ENCODE results near the gene SCFD2.
A peak's percentile ranks its signal among the peaks of the same experiment; 100 is the strongest.
"Not testable (repeated sequence)": the region's sequence is repeated elsewhere in the genome, so short reads cannot be mapped to it uniquely, and the experiment has no call there.

SCFD2 gene

DNA sequence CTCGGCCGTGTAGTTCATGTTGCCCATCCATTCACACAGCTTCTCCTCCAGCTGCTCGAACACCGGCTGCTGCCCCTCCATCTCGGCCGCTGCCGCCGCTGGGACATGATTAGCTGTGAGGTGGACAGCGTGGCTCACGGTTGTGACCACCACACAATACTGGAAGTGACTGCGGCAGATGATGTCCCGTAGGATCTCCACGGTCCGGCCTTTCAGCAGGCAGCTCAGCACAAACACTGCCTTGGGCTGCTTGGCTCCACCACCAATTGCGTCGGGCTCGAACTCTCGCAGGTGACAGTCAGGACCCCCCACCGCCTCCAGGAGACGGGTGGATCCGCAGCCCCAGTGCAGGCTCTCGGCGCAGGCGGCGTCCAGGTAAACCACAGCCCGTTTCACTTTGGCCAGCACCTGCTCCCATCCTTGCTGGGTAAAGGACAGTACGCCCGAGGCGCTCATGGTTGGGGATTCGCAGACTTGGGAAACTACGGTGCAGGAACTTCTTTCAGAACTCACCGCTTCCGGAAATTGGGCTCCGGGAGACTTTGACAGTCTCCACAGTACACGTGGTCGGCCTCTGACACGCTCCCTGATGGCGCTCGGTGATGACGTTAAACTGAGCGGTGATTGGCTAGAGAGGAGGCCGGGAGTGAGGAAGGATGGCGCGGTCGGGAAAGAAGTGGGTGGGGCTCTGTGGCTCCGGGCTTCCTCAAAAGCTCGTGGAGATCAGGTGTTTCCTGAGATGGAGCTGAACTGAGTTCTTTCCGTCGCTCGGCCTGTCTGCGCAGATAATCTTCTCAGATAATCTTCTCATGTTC is at the start of gene SCFD2:
Gene SCFD2 (minus strand): TSS at position 576 of the 815 bp plus-strand sequence.
- FAIRE-seq = peak; percentile 91

DNA sequence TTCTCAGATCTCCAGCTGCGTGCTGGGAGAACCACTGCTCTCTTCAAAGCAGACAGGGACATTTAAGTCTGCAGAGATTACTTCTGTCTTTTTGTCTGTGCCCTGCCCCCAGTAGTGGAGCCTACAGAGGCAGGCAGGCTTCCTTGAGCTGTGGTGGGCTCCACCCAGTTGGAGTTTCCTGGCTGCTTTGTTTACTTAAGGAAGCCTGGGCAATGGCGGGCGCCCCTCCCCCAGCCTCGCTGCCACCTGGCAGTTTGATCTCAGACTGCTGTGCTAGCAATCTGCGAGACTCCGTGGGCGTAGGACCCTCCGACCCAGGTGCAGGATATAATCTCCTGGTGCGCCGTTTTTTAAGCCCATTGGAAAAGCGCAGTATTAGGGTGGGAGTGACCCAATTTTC is 43.6 kb upstream of the SCFD2 start:
- FAIRE-seq = not testable (repeated sequence)

DNA sequence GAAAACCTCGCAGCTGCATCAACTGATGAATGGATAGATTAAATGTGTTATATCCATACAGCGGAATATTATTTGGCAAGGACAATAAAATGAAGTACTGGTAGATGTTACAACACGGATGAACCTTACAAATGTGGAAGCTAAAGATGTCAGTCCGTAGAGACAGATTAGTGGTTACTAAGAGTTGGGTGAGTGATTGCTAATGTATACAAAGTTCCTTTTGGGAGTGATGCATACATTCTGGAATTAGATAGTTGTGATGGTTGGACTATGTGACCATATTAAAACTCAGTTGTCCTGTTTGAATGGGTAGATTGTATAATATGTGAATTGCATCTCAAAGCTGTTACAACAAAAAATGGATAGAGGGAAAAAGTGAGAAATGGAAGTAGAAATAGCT is 14.4 kb upstream of the SCFD2 start:
- FAIRE-seq = no peak

DNA sequence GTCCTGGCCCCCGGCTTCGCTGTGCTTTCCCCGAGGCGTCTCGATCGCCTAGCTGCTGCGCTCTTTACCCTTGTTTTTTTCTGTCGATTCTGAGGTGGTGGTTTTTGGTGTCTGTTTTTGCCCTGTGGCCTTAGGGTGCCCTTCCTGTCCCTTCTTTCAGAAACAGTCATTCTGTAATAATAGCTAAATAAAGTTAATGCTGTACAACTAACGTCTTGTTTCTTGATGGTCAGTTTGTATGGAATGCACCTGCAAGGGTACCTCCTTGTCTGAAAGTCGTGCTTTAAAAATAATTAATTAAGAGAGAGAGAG is 12.3 kb upstream of the SCFD2 start:
- no peak for FAIRE-seq

DNA sequence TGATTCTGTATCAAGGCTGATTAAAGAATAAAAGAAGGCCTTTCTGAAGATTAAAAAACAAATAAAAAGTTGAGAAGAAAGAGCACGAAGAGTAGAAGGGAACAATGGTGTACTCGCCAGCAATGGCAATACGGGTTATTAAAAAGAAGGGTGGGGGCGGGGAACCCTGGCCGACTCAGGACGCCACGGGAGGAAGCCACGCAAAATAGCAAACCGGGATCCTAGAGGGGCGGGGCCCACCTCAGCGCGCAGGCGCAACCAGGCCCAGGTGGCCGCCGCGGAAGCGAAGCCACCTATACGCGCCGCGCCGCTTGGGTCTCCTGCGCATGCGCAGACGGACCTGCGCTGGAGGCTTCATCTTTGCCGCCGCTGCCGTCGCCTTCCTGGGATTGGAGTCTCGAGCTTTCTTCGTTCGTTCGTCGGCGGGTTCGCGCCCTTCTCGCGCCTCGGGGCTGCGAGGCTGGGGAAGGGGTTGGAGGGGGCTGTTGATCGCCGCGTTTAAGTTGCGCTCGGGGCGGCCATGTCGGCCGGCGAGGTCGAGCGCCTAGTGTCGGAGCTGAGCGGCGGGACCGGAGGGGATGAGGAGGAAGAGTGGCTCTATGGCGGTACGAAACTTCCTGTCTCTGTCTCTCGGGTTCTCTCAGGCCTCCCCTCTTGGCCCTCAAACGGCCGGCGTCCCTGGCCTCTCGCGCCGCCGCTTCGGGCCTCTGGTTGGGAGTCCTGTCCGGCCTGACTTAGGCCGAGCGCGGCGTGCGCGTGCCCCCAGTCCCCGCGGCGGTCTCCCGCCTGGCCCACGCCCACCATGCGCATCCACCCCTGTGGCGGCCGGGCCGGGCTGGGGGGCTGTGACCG is 11.7 kb upstream of the SCFD2 start, which contains the start of gene FIP1L1:
Gene FIP1L1 (plus strand): TSS at position 323 of the 852 bp plus-strand sequence. CDS start 198 bp downstream, at position 521.
- FAIRE-seq = peak; percentile 30

- FAIRE-seq = no peak
These were observed 11.0 kb upstream of the SCFD2 start for GRCh38 chr4:53376900-53377299.

- no peak for FAIRE-seq
These were observed 9.0 kb upstream of the SCFD2 start for GRCh38 chr4:53374777-53375258.

- FAIRE-seq = no peak
These were observed 6.1 kb upstream of the SCFD2 start for GRCh38 chr4:53371843-53372521.

- FAIRE-seq = no peak
These were observed 5.2 kb upstream of the SCFD2 start for GRCh38 chr4:53371049-53371448.

- no peak for FAIRE-seq
These were observed 1.9 kb upstream of the SCFD2 start for GRCh38 chr4:53367721-53368120.

- FAIRE-seq = no peak
These were observed 448 bp upstream of the SCFD2 start for GRCh38 chr4:53366301-53366716.

DNA sequence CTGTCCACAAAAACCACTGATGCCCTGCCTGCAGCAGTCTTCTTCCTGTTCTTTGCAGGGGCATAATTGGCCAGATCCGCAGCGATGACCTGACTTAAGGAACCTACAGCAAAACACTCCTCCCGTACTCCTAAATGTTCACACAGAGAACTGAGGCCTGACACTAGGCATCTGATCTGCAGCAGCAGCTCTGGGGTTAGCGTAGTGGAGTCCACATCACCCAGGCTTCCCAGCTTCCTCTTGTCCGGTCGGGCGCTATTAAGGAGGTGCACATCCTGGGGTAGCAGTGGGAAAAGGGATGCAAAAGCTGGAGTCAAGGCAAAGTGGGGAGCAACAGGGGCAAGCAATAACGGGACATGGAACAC is 758 bp downstream of the SCFD2 start:
- FAIRE-seq = no peak

GRCh38 chr4:53364624-53365023 is 1.2 kb downstream of the SCFD2 start:
- no peak for FAIRE-seq

GRCh38 chr4:53362093-53362492 is 3.8 kb downstream of the SCFD2 start:
- no peak for FAIRE-seq

DNA sequence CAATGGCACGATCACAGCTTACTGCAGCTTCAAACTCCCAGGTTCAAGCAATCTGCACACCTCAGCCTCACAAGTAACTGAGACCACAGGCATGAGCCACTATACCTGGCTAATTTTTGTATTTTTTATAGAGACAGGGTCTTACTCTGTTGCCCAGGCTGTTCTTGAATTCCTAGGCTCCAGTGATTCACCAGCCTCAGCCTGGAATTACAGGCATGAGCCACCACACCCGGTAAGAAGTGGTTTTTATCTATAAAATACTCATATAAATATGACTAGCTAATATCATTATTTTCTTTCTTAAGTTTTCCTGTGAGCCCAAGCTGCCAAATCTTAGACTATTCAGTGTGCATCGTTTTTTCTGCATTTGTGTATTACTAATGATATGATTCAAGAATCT is 4.4 kb downstream of the SCFD2 start:
- no peak for FAIRE-seq

- FAIRE-seq = no peak
These were observed 9.8 kb downstream of the SCFD2 start for GRCh38 chr4:53355930-53356521.

- no peak for FAIRE-seq
These were observed 11.7 kb downstream of the SCFD2 start for GRCh38 chr4:53354012-53354722.

DNA sequence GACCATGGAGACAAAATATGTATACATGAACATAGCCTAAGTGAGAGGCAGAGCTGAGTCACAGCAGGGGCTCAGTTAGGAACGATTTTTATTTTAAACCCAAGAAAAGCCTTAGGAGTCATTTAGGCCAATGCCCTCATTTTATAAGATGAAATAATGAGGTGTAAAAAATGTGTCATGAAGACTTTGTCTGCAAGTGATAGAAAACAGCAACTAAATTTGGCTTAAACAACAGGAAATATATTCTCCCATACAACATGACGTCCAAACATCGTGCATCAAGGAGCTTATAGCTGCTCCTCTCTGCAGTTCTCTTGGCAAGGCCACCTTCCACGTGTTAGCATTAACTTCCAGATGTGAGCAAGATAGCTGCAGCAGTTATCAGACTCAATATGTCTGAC is 16.8 kb downstream of the SCFD2 start:
- no peak for FAIRE-seq

GRCh38 chr4:53348046-53348445 is 17.8 kb downstream of the SCFD2 start:
- no peak for FAIRE-seq

- no peak for FAIRE-seq
These were observed 18.7 kb downstream of the SCFD2 start for GRCh38 chr4:53346920-53347852.

- not testable (repeated sequence) for FAIRE-seq
These were observed 19.5 kb downstream of the SCFD2 start for GRCh38 chr4:53346392-53346791.

Data from islet of Langerhans (tissue), 1 donor.